ENCODE measurements around the gene ZNF319. TPM values are rescaled to one million over a fixed set of nuclear protein-coding genes. Genes with fewer than 3 reads are reported as not detected.

The ZNF319 gene
- total RNA-seq, 1 donor from 2014 or later = 7.9 TPM

- intact Hi-C loops (cut with DNase I) = no loop called here
- Histone ChIP-seq H3K27me3 (no peaks in the 10 kb centered on the region), H3K4me1 (no peaks in the 10 kb centered on the region), H3K36me3 (no peaks in the 10 kb centered on the region), H3K27ac (no peak overlapping the region), H3K9me3 (no peaks in the 10 kb centered on the region), H3K4me3 (no peak overlapping the region)
- no peak for DNase-seq (ENCODE audit: extremely low spot score in 2 of 2)
- TF ChIP-seq POLR2AphosphoS5 (IDR thresholded peaks at IDR 0.05; ENCODE audit: insufficient read depth in 1 of 2, low read depth in 1 of 2) = no peak
- no peak for TF ChIP-seq POLR2A (IDR thresholded peaks at IDR 0.05)
- TF ChIP-seq CTCF (IDR thresholded peaks at IDR 0.05) = no peak
These were observed 40.7 kb downstream of the ZNF319 start for GRCh38 chr16:57959804-57960203.

- H3K4me3 ChIP-seq = no peak overlapping the region
- no peaks in the 10 kb centered on the region for H3K27me3 ChIP-seq
- H3K9me3 ChIP-seq = no peaks in the 10 kb centered on the region
- no peak for DNase-seq (ENCODE audit: extremely low spot score in 2 of 2)
- H3K4me1 ChIP-seq = no peaks in the 10 kb centered on the region
- no peaks in the 10 kb centered on the region for H3K36me3 ChIP-seq
- no peak overlapping the region for H3K27ac ChIP-seq
- TF ChIP-seq POLR2A (IDR thresholded peaks at IDR 0.05) = no peak
- TF ChIP-seq CTCF (IDR thresholded peaks at IDR 0.05) = no peak
- TF ChIP-seq POLR2AphosphoS5 (IDR thresholded peaks at IDR 0.05; ENCODE audit: insufficient read depth in 1 of 2, low read depth in 1 of 2) = no peak
- intact Hi-C loops (cut with DNase I) = no loop called here
These were observed 41.4 kb downstream of the ZNF319 start for GRCh38 chr16:57959121-57959520.

- no peaks in the 10 kb centered on the region for H3K4me1 ChIP-seq
- intact Hi-C loops (cut with DNase I) = no loop called here
- H3K9me3 ChIP-seq = no peaks in the 10 kb centered on the region
- no peaks in the 10 kb centered on the region for H3K36me3 ChIP-seq
- no peaks in the 10 kb centered on the region for H3K27me3 ChIP-seq
- H3K27ac ChIP-seq = no peak overlapping the region
- H3K4me3 ChIP-seq = no peak overlapping the region
- TF ChIP-seq CTCF (IDR thresholded peaks at IDR 0.05) = no peak
- TF ChIP-seq POLR2AphosphoS5 (IDR thresholded peaks at IDR 0.05; ENCODE audit: insufficient read depth in 1 of 2, low read depth in 1 of 2) = no peak
- no peak for TF ChIP-seq POLR2A (IDR thresholded peaks at IDR 0.05)
- DNase-seq (ENCODE audit: extremely low spot score in 2 of 2) = no peak
These were observed 41.9 kb downstream of the ZNF319 start for GRCh38 chr16:57958544-57958943.

GRCh38 chr16:57957673-57958392 is 42.6 kb downstream of the ZNF319 start:
- DNase-seq (ENCODE audit: extremely low spot score in 2 of 2) = no peak
- H3K27ac ChIP-seq = no peak overlapping the region
- TF ChIP-seq POLR2A (IDR thresholded peaks at IDR 0.05) (no peak), POLR2AphosphoS5 (IDR thresholded peaks at IDR 0.05; ENCODE audit: insufficient read depth in 1 of 2, low read depth in 1 of 2) (no peak)
- H3K9me3 ChIP-seq = no peaks in the 10 kb centered on the region
- no peaks in the 10 kb centered on the region for H3K36me3 ChIP-seq
- no peaks in the 10 kb centered on the region for H3K27me3 ChIP-seq
- no peaks in the 10 kb centered on the region for H3K4me1 ChIP-seq
- no peak overlapping the region for H3K4me3 ChIP-seq
- intact Hi-C loops (cut with DNase I) = no loop called here

GRCh38 chr16:57956924-57957672 is 43.4 kb downstream of the ZNF319 start:
- no peaks in the 10 kb centered on the region for H3K36me3 ChIP-seq
- intact Hi-C loops (cut with DNase I) = no loop called here
- no peak for TF ChIP-seq POLR2AphosphoS5 (IDR thresholded peaks at IDR 0.05; ENCODE audit: insufficient read depth in 1 of 2, low read depth in 1 of 2)
- no peak for TF ChIP-seq POLR2A (IDR thresholded peaks at IDR 0.05)
- TF ChIP-seq CTCF (IDR thresholded peaks at IDR 0.05) = no peak
- no peaks in the 10 kb centered on the region for H3K9me3 ChIP-seq
- H3K4me3 ChIP-seq = no peak overlapping the region
- H3K27ac ChIP-seq = no peak overlapping the region
- DNase-seq (ENCODE audit: extremely low spot score in 2 of 2) = no peak
- no peaks in the 10 kb centered on the region for H3K4me1 ChIP-seq
- H3K27me3 ChIP-seq = no peaks in the 10 kb centered on the region

Measured in vagina (tissue), 2 donors.